ENCODE measurements around the gene TCF3. TPM values are rescaled to one million over a fixed set of nuclear protein-coding genes. Genes with fewer than 3 reads are reported as not detected.

The TCF3 gene
- total RNA-seq, 5 donors from 2014 or later (not counting 1 experiment from before 2014, with no cell fraction given), result 63.3 to 107 (median 94.6) TPM

DNA sequence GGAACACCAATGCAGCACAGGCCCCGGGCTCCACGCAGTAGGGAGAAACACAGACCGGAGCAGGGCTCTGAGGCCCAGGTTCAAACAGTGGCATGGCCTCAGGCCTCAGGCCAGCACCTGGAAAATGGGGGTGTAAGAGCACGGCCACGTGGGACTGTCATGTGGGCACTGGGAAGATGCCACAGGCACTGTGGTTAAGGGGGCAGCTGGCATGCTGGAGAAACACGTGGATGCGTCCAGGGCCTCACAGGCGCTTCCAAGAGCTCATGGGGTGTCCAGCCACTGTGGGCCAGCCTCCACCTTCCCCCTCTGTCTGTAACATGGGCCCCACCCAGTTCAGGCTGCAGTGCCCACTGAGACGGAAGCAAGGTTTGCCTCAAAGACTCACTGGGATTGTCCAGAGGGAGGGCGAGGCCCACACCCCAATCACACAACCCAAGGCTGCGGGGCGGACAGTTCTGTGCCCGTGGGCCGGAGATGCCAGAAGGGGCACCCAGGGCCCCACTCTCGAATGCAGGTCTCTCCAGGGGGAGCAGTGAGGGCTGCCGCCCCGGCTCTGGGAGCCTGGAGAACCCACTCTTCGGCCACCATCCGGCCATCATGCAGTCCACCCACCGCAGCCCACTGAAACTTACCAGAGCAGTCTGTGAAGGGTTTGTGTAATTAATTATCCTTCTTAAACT is 53.5 kb downstream of the TCF3 start:
- H3K4me1 Mint-ChIP-seq, result peaks cover 7 to 18% (median 16%) of the 10 kb centered on the region in 3 donors
- peaks cover 12% of the 10 kb centered on the region for H3K36me3 Mint-ChIP-seq
- Histone ChIP-seq H3K9me3 (no peaks in the 10 kb centered on the region), H3K4me1 (ENCODE audit: control insufficient read depth in 1 of 2, extremely low read depth in 1 of 2, insufficient read depth in 2 of 2, low read length in 2 of 2) (peaks cover 2 to 24% of the 10 kb centered on the region in 2 experiments), H3K4me3 (ENCODE audit: control insufficient read depth in 1 of 2, extremely low read depth in 1 of 2, low read length in 1 of 2) (no peak overlapping the region), H3K27me3 (replicated peaks in 1 of 2; ENCODE audit: control insufficient read depth in 2 of 2, extremely low read depth in 1 of 2, insufficient read depth in 2 of 2, low read length in 1 of 2) (no peaks in the 10 kb centered on the region), H3K27ac (ENCODE audit: low read length) (no peak overlapping the region), H3K36me3 (ENCODE audit: control insufficient read depth in 2 of 2, extremely low read depth in 1 of 2, insufficient read depth in 1 of 2, low read length in 1 of 2) (peaks cover 16 to 41% of the 10 kb centered on the region in 2 donors)
- no peaks in the 10 kb centered on the region for H3K27me3 Mint-ChIP-seq
- no peak overlapping the region for H3K27ac Mint-ChIP-seq
- H3K9me3 Mint-ChIP-seq, result no peaks in the 10 kb centered on the region
- ChIA-PET POLR2A (no interaction called here), CTCF (interaction anchor here in 1 of 2 donors (0.6 kb wide), 1 partner anchor 186 kb away, joined by 3 read pairs; no protein-coding TSS in a partner anchor)
- WGBS (ENCODE audit: insufficient coverage), result 96% methylated on average over 12 of the region's 20 CpGs
- DNase-seq (no peak), ATAC-seq (replicated peaks in 1 of 4) (no peak)
- H3K4me3 Mint-ChIP-seq, result no peak overlapping the region

DNA sequence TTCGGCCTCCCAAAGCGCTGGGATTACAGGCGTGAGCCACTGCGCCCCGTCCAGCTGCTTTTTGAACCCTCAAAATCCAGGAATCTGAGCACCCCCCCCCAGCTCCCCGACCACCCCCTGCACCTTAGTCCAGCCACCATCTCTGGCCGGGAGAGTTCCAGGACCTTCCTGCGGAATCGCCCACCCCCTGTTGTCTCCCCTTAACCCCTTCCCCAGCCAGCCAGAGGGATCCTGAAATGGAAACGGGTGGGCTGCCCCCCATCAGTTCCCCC is 59.0 kb downstream of the TCF3 start:
- ATAC-seq (replicated peaks in 1 of 4) (no peak), DNase-seq (no peak)
- Mint-ChIP-seq H3K9me3 (no peaks in the 10 kb centered on the region), H3K4me1 (peaks cover 16 to 21% (median 18%) of the 10 kb centered on the region in 3 donors), H3K36me3 (peaks cover 9% of the 10 kb centered on the region), H3K27ac (peak overlapping the region in 1 of 2 donors; percentile 80), H3K27me3 (no peaks in the 10 kb centered on the region), H3K4me3 (peak overlapping the region; percentile 85 to 87 (median 86))
- peaks cover 5 to 23% of the 10 kb centered on the region in 2 donors for H3K36me3 ChIP-seq (ENCODE audit: control insufficient read depth in 2 of 2, extremely low read depth in 1 of 2, insufficient read depth in 1 of 2, low read length in 1 of 2)
- H3K9me3 ChIP-seq, result no peaks in the 10 kb centered on the region
- no peaks in the 10 kb centered on the region for H3K27me3 ChIP-seq (replicated peaks in 1 of 2; ENCODE audit: control insufficient read depth in 2 of 2, extremely low read depth in 1 of 2, insufficient read depth in 2 of 2, low read length in 1 of 2)
- ChIA-PET CTCF (interaction anchor here in 1 of 2 donors (1.7 kb wide), 1 partner anchor 11 kb away, joined by 9 read pairs; the partner anchor contains the start of gene UQCR11), POLR2A (interaction anchor here in 1 of 2 donors (0.6 kb wide), 2 partner anchors 8 to 13 kb away, joined by 3 to 4 read pairs; no protein-coding TSS in a partner anchor)
- peaks cover 6 to 29% of the 10 kb centered on the region in 2 experiments for H3K4me1 ChIP-seq (ENCODE audit: control insufficient read depth in 1 of 2, extremely low read depth in 1 of 2, insufficient read depth in 2 of 2, low read length in 2 of 2)
- peak overlapping the region in 1 of 2 donors; percentile 79 for H3K4me3 ChIP-seq (ENCODE audit: control insufficient read depth in 1 of 2, extremely low read depth in 1 of 2, low read length in 1 of 2)
- WGBS (ENCODE audit: insufficient coverage), result 81% methylated on average over 6 of the region's 10 CpGs
- H3K27ac ChIP-seq (ENCODE audit: low read length), result peak overlapping the region; percentile 38

DNA sequence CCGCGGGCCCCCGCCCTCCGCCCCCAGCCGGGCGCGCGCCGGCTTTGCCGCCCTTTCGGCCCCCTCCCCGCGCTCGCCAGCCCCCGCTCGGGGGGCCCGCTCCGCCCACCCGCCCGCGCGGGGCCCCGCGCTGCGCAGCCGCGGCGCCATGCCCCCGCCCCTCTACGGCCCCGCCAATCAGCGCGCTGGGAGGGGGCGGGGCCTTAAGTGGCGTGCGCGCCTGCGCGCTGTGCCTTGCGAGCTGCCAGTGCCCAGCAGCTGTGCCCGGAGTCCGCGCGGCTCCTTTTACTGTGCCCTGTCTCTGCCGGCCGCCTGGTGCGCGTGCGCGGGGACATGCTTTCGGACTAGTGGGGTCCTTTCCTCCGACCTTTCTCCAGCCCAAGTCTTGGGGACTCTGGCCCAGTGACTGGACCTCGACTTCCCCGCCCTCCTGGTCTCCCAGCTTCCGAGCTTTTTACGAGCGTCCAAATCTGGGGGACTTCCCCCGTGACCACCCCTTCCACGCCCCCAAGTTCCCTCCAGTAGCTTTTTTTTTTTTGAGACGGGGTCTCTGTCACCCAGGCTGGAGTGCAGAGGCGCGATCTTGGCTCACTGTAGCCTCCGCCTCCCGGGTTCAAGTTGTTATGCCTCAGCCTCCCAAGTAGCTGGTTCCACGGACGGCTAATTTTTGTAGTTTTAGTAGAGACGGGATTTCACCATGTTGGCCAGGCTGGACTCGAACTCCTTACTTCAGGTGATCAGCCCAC is 59.5 kb downstream of the TCF3 start, which contains the start of gene MBD3:
Gene MBD3, minus strand, starts transcription at position 111 of the 746 bp plus-strand sequence. CDS start 234 bp downstream, outside the sequence.
- H3K4me3 Mint-ChIP-seq, result peak within 1 kb of the TSS; percentile 85 to 87 (median 86)
- ChIA-PET CTCF (interaction anchor here in 1 of 2 donors (0.6 to 1.7 kb wide), 3 partner anchors 12 to 428 kb away, joined by 3 to 9 read pairs (median 3); partner anchors contain the start of gene UQCR11), POLR2A (interaction anchor here in 1 of 2 donors (0.6 kb wide), 2 partner anchors 8 to 14 kb away, joined by 3 to 4 read pairs; no protein-coding TSS in a partner anchor)
- peak within 1 kb of the TSS; percentile 86 to 92 for H3K27ac Mint-ChIP-seq
- DNase-seq (peak; percentile 64 to 95 (median 80)), ATAC-seq (replicated peaks in 1 of 4) (peak; percentile 79 to 90 (median 84))
- no peaks in the 10 kb centered on the region for H3K27me3 Mint-ChIP-seq
- peaks cover 17 to 21% (median 18%) of the 10 kb centered on the region in 3 donors for H3K4me1 Mint-ChIP-seq
- H3K9me3 ChIP-seq, result no peaks in the 10 kb centered on the region
- no peaks in the 10 kb centered on the region for H3K27me3 ChIP-seq (replicated peaks in 1 of 2; ENCODE audit: control insufficient read depth in 2 of 2, extremely low read depth in 1 of 2, insufficient read depth in 2 of 2, low read length in 1 of 2)
- H3K27ac ChIP-seq (ENCODE audit: low read length), result peak within 1 kb of the TSS; percentile 90
- peaks cover 6 to 29% of the 10 kb centered on the region in 2 experiments for H3K4me1 ChIP-seq (ENCODE audit: control insufficient read depth in 1 of 2, extremely low read depth in 1 of 2, insufficient read depth in 2 of 2, low read length in 2 of 2)
- peaks cover 9% of the 10 kb centered on the region for H3K36me3 Mint-ChIP-seq
- peaks cover 0 to 19% of the 10 kb centered on the region in 2 donors for H3K36me3 ChIP-seq (ENCODE audit: control insufficient read depth in 2 of 2, extremely low read depth in 1 of 2, insufficient read depth in 1 of 2, low read length in 1 of 2)
- H3K4me3 ChIP-seq (ENCODE audit: control insufficient read depth in 1 of 2, extremely low read depth in 1 of 2, low read length in 1 of 2), result peak within 1 kb of the TSS; percentile 79 to 83
- 2% methylated on average over 50 of the region's 68 CpGs for WGBS (ENCODE audit: insufficient coverage)
- no peaks in the 10 kb centered on the region for H3K9me3 Mint-ChIP-seq

DNA sequence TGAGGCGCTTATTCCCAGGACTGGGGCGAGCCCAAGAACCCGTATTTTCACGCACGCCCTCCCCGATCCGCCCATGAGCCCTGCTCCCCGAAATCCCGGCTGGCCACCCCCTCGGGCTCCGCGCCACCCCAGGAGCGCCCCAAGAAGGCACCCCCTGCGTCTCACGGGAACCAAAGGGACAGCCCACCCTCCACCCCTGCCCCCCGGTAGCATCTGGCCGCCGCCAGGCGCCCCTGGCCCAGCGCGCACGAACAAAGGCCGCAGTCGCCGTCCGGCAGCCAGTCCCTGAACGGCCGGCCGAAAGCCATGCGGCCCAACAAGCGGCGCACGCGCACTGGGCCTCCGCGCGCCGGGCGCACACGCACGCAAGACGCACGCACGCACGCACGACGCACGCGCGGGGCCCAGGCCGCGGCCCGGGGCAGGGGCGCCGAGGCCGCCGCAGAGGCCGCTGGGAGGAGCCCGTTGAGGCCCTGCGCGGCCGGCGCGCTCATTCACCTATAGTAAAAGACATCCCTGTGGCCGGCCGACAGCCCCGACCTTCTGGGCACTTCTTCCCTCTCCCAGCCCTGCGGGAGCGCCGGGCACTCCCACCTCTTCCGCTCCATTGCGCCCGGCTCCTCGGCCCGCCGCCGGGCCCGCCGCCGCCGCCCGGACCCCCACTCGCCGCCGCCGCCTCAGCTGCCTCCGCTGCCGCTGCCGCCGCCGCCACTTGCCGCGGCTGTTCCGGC is 60.2 kb downstream of the TCF3 start:
- peak; percentile 68 to 94 (median 78) for DNase-seq
- H3K9me3 ChIP-seq, result no peaks in the 10 kb centered on the region
- CTCF ChIA-PET, result interaction anchor here in 1 of 2 donors (0.6 to 1.7 kb wide), 2 partner anchors 12 to 429 kb away, joined by 3 to 9 read pairs; partner anchors contain the start of gene UQCR11
- no peaks in the 10 kb centered on the region for H3K9me3 Mint-ChIP-seq
- H3K27ac Mint-ChIP-seq, result peak overlapping the region; percentile 86 to 92
- H3K27me3 ChIP-seq (replicated peaks in 1 of 2; ENCODE audit: control insufficient read depth in 2 of 2, extremely low read depth in 1 of 2, insufficient read depth in 2 of 2, low read length in 1 of 2), result no peaks in the 10 kb centered on the region
- peaks cover 3% of the 10 kb centered on the region for H3K36me3 Mint-ChIP-seq
- peak overlapping the region; percentile 79 to 82 for H3K4me3 ChIP-seq (ENCODE audit: control insufficient read depth in 1 of 2, extremely low read depth in 1 of 2, low read length in 1 of 2)
- H3K27ac ChIP-seq (ENCODE audit: low read length), result peak overlapping the region; percentile 90
- peaks cover 18 to 22% (median 21%) of the 10 kb centered on the region in 3 donors for H3K4me1 Mint-ChIP-seq
- H3K4me1 ChIP-seq (ENCODE audit: control insufficient read depth in 1 of 2, extremely low read depth in 1 of 2, insufficient read depth in 2 of 2, low read length in 2 of 2), result peaks cover 6 to 29% of the 10 kb centered on the region in 2 experiments
- no peaks in the 10 kb centered on the region for H3K27me3 Mint-ChIP-seq
- ATAC-seq (replicated peaks in 1 of 4), result peak; percentile 86 to 88 (median 86)
- WGBS (ENCODE audit: insufficient coverage), result under 1% methylated on average over 50 of the region's 94 CpGs
- H3K36me3 ChIP-seq (ENCODE audit: control insufficient read depth in 2 of 2, extremely low read depth in 1 of 2, insufficient read depth in 1 of 2, low read length in 1 of 2), result peaks cover 0 to 11% of the 10 kb centered on the region in 2 donors
- peak overlapping the region; percentile 81 to 87 (median 81) for H3K4me3 Mint-ChIP-seq
- POLR2A ChIA-PET, result no interaction called here

DNA sequence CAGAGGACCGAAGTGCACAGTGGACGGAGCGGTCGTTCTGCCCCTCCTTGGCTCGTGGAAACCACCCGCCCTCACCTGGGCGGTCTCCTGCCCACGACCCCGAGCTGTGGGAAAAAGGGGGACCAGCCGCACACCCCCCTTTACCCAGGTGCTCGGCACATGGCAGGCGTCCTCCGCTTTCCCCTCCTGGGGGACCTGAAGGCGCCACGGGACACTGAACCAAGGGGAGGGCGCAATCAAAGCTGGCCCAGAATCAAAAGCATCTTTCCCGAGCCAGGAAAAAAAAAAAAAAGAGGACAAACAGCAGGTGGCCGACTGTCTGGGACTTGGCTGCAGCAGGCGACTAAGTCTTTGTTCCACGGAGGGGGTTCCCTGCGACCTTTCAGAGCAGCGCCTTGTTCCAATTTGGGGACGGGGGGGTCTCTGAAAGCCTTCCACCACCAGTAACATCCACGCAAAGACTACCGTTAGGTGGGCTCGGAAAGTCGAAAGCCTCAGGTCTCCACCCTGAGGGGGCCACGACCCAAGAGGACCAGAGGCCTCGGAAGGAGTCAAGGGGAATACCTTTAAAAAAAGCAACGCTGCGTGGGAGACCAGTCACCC is 60.9 kb downstream of the TCF3 start:
- peak overlapping the region; percentile 79 to 82 for H3K4me3 ChIP-seq (ENCODE audit: control insufficient read depth in 1 of 2, extremely low read depth in 1 of 2, low read length in 1 of 2)
- H3K27me3 ChIP-seq (replicated peaks in 1 of 2; ENCODE audit: control insufficient read depth in 2 of 2, extremely low read depth in 1 of 2, insufficient read depth in 2 of 2, low read length in 1 of 2), result no peaks in the 10 kb centered on the region
- 0% methylated on average over 16 of the region's 31 CpGs for WGBS (ENCODE audit: insufficient coverage)
- Mint-ChIP-seq H3K36me3 (peaks cover 3% of the 10 kb centered on the region), H3K9me3 (no peaks in the 10 kb centered on the region), H3K27ac (peak overlapping the region; percentile 86 to 92), H3K27me3 (no peaks in the 10 kb centered on the region), H3K4me1 (peaks cover 18 to 22% (median 21%) of the 10 kb centered on the region in 3 donors), H3K4me3 (peak overlapping the region; percentile 81 to 87 (median 81))
- H3K9me3 ChIP-seq, result no peaks in the 10 kb centered on the region
- DNase-seq (peak in 1 of 35 experiments; percentile 36), ATAC-seq (replicated peaks in 1 of 4) (peak in 1 of 4 experiments; percentile 2)
- peaks cover 0 to 5% of the 10 kb centered on the region in 2 donors for H3K36me3 ChIP-seq (ENCODE audit: control insufficient read depth in 2 of 2, extremely low read depth in 1 of 2, insufficient read depth in 1 of 2, low read length in 1 of 2)
- ChIA-PET POLR2A (no interaction called here), CTCF (interaction anchor here in 1 of 2 donors (1.6 kb wide), 1 partner anchor 81 kb away, joined by 3 read pairs; no protein-coding TSS in a partner anchor)
- peaks cover 6 to 29% of the 10 kb centered on the region in 2 experiments for H3K4me1 ChIP-seq (ENCODE audit: control insufficient read depth in 1 of 2, extremely low read depth in 1 of 2, insufficient read depth in 2 of 2, low read length in 2 of 2)
- H3K27ac ChIP-seq (ENCODE audit: low read length), result peak overlapping the region; percentile 82
